Hair follicle dermal papilla cell (primary cell): ENCODE data around the gene OR14K1. TPM values are rescaled to one million over a fixed set of nuclear protein-coding genes. Genes with fewer than 3 reads are reported as not detected.

ENCODE experiments used
- total RNA-seq: library from RNA; depleted of rRNA; stranded (reverse); fragments of >200 nt; gene quantifications from 2 replicates; pipeline ENCODE4 v1.2.3, GENCODE V29; 2012

The OR14K1 gene, protein sequence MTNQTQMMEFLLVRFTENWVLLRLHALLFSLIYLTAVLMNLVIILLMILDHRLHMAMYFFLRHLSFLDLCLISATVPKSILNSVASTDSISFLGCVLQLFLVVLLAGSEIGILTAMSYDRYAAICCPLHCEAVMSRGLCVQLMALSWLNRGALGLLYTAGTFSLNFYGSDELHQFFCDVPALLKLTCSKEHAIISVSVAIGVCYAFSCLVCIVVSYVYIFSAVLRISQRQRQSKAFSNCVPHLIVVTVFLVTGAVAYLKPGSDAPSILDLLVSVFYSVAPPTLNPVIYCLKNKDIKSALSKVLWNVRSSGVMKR
- 0.49 TPM in 1 of 2 replicates, not detected in the other for total RNA-seq

DNA sequence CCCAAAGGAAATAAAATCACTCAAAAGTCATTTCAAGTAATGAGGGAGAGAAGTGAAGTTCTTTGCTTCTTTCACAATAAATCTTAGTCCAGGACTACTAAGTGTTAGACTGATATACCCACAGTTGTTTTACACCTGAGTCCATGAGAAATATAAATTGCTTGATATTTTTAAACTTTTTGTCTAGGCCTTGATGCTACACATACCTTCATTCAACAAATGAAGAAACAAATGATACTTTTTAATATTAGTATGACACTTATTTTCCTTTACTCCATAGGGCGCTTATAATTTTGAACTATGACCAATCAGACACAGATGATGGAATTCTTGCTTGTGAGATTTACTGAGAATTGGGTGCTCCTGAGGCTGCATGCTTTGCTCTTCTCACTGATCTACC is at the start of gene OR14K1:
OR14K1 (plus strand) TSS at position 301 of the 400 bp plus-strand sequence; CDS start at position 301, 0 bp downstream.

GRCh38 chr1:247716546-247716945 is 21.9 kb upstream of the OR14K1 start, which contains the start of gene OR6F1:
TSS of gene OR6F1 (minus strand) at chr1:247716646. CDS start at chr1:247712755, 3,891 bp downstream.

GRCh38 chr1:247748041-247748440 is 9.6 kb downstream of the OR14K1 start, which contains the start of gene OR14A2:
TSS of gene OR14A2 (minus strand) at chr1:247748141.

DNA sequence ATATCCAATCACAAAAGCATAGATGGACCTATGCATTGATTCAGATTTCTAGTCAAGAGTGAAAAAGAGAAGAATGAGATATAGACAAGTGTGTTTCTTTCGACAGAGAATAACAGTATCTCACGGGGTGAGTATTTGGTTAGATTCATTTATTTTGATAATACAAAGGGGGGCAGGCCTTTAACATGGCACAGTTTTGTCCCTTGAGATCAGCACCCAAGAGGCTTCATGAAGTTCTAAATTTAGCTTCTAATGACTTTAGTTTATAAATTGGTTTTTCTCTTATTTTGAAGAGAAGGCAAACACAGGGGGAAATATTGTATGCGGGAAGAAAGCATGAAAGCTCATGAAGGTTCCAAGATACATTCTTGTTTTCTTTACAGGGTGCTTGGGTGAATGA is 22.0 kb downstream of the OR14K1 start, which contains the start of gene OR1C1:
OR1C1 (minus strand) TSS at position 101 of the 400 bp plus-strand sequence. CDS start 2,150 bp downstream, outside the sequence.

Other genes starting within 250 kb of the OR14K1 start
- gene OR2C3, start 202.2 kb upstream of the OR14K1 start, total RNA-seq: under 0.01 TPM in 2 replicates
- not detected in 2 replicates for gene GCSAML, start 189.5 kb upstream of the OR14K1 start, total RNA-seq
- not detected in 2 replicates for gene OR2G2, start 150.3 kb upstream of the OR14K1 start, total RNA-seq
- gene OR2G3, start 133.0 kb upstream of the OR14K1 start, total RNA-seq: not detected in 2 replicates
- gene OR13G1, start 58.9 kb upstream of the OR14K1 start, total RNA-seq: not detected in 2 replicates
- not detected in 2 replicates for gene OR6F1, start 22.0 kb upstream of the OR14K1 start, total RNA-seq
- gene OR14A2, start 9.5 kb downstream of the OR14K1 start, total RNA-seq: not detected in 2 replicates
- gene OR1C1, start 21.9 kb downstream of the OR14K1 start, total RNA-seq: not detected in 2 replicates
- not detected in 2 replicates for gene OR14A16, start 85.5 kb downstream of the OR14K1 start, total RNA-seq
- gene OR11L1, start 103.3 kb downstream of the OR14K1 start, total RNA-seq: not detected in 2 replicates
- gene TRIM58, start 118.6 kb downstream of the OR14K1 start, total RNA-seq: 1.9 and 2.4 TPM in 2 replicates
- gene OR2W3, start 157.0 kb downstream of the OR14K1 start, total RNA-seq: 0.65 and 1.7 TPM in 2 replicates
- not detected in 2 replicates for gene OR2T8, start 181.6 kb downstream of the OR14K1 start, total RNA-seq
- gene OR2AJ1, start 186.3 kb downstream of the OR14K1 start, total RNA-seq: not detected in 2 replicates
- gene OR2L8, start 210.2 kb downstream of the OR14K1 start, total RNA-seq: 0.97 TPM in 1 of 2 replicates, not detected in the other
- gene OR2AK2, start 226.6 kb downstream of the OR14K1 start, total RNA-seq: 0.49 TPM in 1 of 2 replicates, not detected in the other